A673 (cell line): ENCODE data around the gene CTF1. TPM values are rescaled to one million over a fixed set of nuclear protein-coding genes. Genes with fewer than 3 reads are reported as not detected.

ENCODE experiments used
- BruUV-seq: library from RNA; stranded (reverse); fragments of 400-500 nt; replicated peaks from 2 replicates; lab custom pipeline; 2021; lab: Mats Ljungman, UMichigan
- CTCF ChIA-PET: fragments of 300-600 bp; sonication (Branson Sonifier 250); formaldehyde crosslinking; loops from one replicate; lab custom pipeline; 2022; ENCODE audit warnings: antibody characterized with exemption; lab: Charles Lee
- POLR2A ChIA-PET: fragments of 300-600 bp; sonication (Branson Sonifier 250); formaldehyde crosslinking; loops from one replicate; lab custom pipeline; 2022; ENCODE audit warnings: antibody characterized with exemption; ENCODE audit not compliant: low non-redundant PET; lab: Charles Lee
- DNase-seq: peaks from one replicate; pipeline ENCODE4 v3.0.0-alpha.2; 2015; ENCODE audit warnings: low spot score
- H3K27ac ChIP-seq: fragments of 200-600 bp; sonication (generic); 2 replicates; pipeline ENCODE4 v1.5.1; 2016; ENCODE audit warnings: mixed run types, low read depth, mild to moderate bottlenecking, mixed read lengths, antibody characterized with exemption, low read length; ENCODE audit not compliant: poor library complexity, severe bottlenecking
- H3K27me3 ChIP-seq: fragments of 200-600 bp; sonication (generic); replicated peaks from 2 replicates; pipeline ENCODE4 v1.6.1; 2017; ENCODE audit warnings: mixed run types, low read depth, mild to moderate bottlenecking, mixed read lengths, antibody characterized with exemption, low read length; ENCODE audit not compliant: insufficient read depth, poor library complexity
- H3K36me3 ChIP-seq: fragments of 200-600 bp; sonication (generic); 2 replicates; pipeline ENCODE4 v1.6.1; 2016; ENCODE audit warnings: mixed run types, mild to moderate bottlenecking, mixed read lengths, antibody characterized with exemption, low read length; ENCODE audit not compliant: insufficient read depth, poor library complexity, severe bottlenecking
- H3K4me1 ChIP-seq: fragments of 200-600 bp; sonication (generic); 2 replicates; pipeline ENCODE4 v1.6.1; 2017; ENCODE audit warnings: mixed run types, mild to moderate bottlenecking, mixed read lengths, antibody characterized with exemption, low read length; ENCODE audit not compliant: insufficient read depth, poor library complexity, severe bottlenecking
- H3K4me3 ChIP-seq: fragments of 200-600 bp; sonication (generic); 2 replicates; pipeline ENCODE4 v1.5.1; 2016; ENCODE audit warnings: low read depth, mixed run types, mild to moderate bottlenecking, mixed read lengths, low read length; ENCODE audit not compliant: poor library complexity, severe bottlenecking
- H3K9me3 ChIP-seq: fragments of 200-600 bp; sonication (generic); 2 replicates; pipeline ENCODE4 v1.6.1; 2016; ENCODE audit warnings: mixed run types, low read depth, mild to moderate bottlenecking, mixed read lengths, antibody characterized with exemption, low read length; ENCODE audit not compliant: poor library complexity, severe bottlenecking
- EZH2 ChIP-seq: fragments of 200-600 bp; sonication (generic); IDR thresholded peaks from 2 replicates; pipeline ENCODE4 v1.6.1; 2017; ENCODE audit warnings: borderline replicate concordance, low read depth, mild to moderate bottlenecking, mixed read lengths, antibody characterized with exemption, low read length; ENCODE audit not compliant: poor library complexity, severe bottlenecking
- intact Hi-C: fragments of 100-400 bp; cut with micrococcal nuclease; formaldehyde crosslinking; loops from one replicate; pipeline ENCODE4 v1.10.0; 2022; ENCODE audit not compliant: unreplicated experiment
- total RNA-seq: library from RNA; stranded (reverse); gene quantifications from 2 replicates; pipeline ENCODE4 v1.2.3, GENCODE V29; 2021
- TF ChIP-seq, protein P1 (sequence below): fragments of 300-800, 200-600 bp; sonication (generic); conservative IDR thresholded peaks from 2 replicates; pipeline ENCODE4 v1.5.1; 2017; ENCODE audit warnings: low read depth, mild to moderate bottlenecking, antibody characterized with exemption, low read length, moderate library complexity, mixed read lengths

CTF1 gene
- total RNA-seq, 1 experiment from 2014 or later, result 1.4 TPM

DNA sequence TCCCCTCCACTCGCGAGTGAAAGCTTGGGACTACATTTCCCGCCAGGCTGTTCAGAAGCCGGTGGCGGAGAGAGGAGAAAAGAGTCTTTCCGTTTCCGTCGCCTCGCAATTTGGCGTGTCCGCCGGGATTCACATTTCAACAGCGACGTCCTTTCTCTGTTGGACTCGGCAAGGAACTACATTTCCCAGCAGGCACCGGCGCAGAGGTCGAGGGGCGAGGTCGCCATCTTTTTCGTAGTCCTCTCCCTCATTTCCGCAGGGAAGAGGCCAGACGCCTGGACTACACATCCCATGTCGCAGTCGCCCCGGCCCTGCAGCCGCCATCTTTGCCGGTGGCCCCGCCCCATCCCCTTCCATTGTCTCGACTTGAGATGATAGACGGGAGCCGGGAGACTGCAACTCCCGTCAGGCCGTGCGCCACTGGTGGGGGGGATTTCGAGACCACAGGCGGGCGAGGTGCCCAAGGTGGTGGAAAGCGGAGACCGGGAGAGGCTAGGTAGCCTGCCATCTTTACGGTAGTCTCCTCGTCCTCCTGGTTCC lies 26.1 kb downstream of the CTF1 start:
- TF ChIP-seq EZH2, result no peak
- ChIA-PET CTCF (interaction anchor here (0.7 kb wide), 1 partner anchor 78 kb away, joined by 3 read pairs; no protein-coding TSS in a partner anchor), POLR2A (no interaction called here)
- no peaks in the 10 kb centered on the region for H3K36me3 ChIP-seq
- peak overlapping the region; percentile 93 for H3K27ac ChIP-seq
- intact Hi-C loops, result loop anchor here (1.0 to 5.0 kb wide), 3 partner anchors 46 to 175 kb away; partner anchors contain the start of gene PHKG2
- peaks cover 10% of the 10 kb centered on the region for H3K4me1 ChIP-seq
- TSS peak; percentile 77 for BruUV-seq
- no peaks in the 10 kb centered on the region for H3K9me3 ChIP-seq
- H3K27me3 ChIP-seq, result no peaks in the 10 kb centered on the region
- peak; percentile 100 for DNase-seq
- peak overlapping the region; percentile 64 for H3K4me3 ChIP-seq

DNA sequence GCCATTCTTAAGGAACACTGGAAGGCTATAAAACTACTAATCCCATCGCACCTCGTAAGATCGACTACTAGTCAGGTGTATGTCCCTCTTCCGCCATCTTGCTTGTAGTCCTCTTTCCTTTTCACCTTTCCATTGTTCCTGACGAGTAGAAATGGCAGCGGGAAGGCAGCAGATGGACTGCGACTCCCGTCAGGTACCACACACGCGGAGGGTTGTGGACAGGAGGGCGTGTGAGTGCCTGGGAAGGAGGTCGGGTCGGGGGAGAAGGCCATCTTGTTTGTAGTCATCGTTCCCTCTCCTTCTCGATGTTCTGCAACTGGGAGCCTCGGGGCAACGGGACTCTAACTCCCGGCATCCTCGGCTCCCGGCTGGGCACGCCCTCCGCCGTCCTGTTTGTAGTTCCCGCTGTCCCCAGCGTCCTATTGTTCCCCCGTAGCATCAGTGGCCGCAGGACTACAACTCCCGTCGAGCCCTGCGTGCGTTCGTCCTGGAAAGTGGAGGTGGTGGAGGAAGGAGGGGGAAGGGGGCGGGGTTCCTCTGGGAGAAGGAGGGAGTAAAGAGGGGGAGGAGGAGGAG lies 26.6 kb downstream of the CTF1 start:
- peak; percentile 100 for DNase-seq
- Histone ChIP-seq H3K27me3 (no peaks in the 10 kb centered on the region), H3K27ac (peak overlapping the region; percentile 93), H3K4me1 (peaks cover 14% of the 10 kb centered on the region), H3K4me3 (peak overlapping the region; percentile 64), H3K36me3 (no peaks in the 10 kb centered on the region), H3K9me3 (no peaks in the 10 kb centered on the region)
- BruUV-seq, result no TSS peak
- ChIA-PET CTCF (interaction anchor here (0.6 kb wide), 1 partner anchor 233 kb away, joined by 9 read pairs; no protein-coding TSS in a partner anchor), POLR2A (interaction anchor here (0.7 kb wide), 1 partner anchor 362 kb away, joined by 9 read pairs; no protein-coding TSS in a partner anchor)
- TF ChIP-seq, protein P1, sequence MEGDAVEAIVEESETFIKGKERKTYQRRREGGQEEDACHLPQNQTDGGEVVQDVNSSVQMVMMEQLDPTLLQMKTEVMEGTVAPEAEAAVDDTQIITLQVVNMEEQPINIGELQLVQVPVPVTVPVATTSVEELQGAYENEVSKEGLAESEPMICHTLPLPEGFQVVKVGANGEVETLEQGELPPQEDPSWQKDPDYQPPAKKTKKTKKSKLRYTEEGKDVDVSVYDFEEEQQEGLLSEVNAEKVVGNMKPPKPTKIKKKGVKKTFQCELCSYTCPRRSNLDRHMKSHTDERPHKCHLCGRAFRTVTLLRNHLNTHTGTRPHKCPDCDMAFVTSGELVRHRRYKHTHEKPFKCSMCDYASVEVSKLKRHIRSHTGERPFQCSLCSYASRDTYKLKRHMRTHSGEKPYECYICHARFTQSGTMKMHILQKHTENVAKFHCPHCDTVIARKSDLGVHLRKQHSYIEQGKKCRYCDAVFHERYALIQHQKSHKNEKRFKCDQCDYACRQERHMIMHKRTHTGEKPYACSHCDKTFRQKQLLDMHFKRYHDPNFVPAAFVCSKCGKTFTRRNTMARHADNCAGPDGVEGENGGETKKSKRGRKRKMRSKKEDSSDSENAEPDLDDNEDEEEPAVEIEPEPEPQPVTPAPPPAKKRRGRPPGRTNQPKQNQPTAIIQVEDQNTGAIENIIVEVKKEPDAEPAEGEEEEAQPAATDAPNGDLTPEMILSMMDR, result no peak
- no peak for TF ChIP-seq EZH2
- intact Hi-C loops, result loop anchor here (1.0 to 5.0 kb wide), 3 partner anchors 47 to 176 kb away; partner anchors contain the start of gene PHKG2

DNA sequence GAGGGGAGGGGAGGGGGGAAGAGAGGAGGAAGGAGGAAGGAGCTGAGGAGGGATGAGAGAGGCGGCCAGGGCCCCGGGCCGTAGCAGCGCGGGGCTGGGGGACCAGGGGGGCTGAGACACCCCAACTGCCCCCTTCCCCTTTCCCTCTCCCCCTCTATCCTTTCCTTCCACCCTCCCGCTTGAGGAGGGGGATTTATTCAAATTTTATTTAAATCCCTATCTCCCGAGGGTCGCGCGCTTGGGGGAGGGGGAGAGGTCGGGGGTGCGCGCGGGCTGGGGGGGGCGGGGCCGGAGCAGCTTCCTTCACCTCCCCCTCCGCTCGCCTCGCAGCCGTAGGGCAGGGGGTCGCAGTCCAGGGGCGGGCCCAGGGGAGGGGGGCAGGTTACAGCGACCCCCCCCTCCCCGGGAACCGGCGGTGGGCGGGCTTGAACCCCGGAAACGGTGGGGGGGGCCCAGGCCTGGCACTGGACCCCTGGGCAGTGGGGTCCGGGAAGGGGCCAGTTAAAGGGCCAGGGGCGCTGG lies 27.2 kb downstream of the CTF1 start, which contains the start of gene FBXL19:
Gene FBXL19 (plus strand): TSS at position 19 of the 522 bp plus-strand sequence. CDS start 2,183 bp downstream, outside the sequence.
- Histone ChIP-seq H3K27me3 (no peaks in the 10 kb centered on the region), H3K36me3 (no peaks in the 10 kb centered on the region), H3K27ac (peak within 1 kb of the TSS; percentile 93), H3K9me3 (no peaks in the 10 kb centered on the region), H3K4me3 (peak within 1 kb of the TSS; percentile 64), H3K4me1 (peaks cover 14% of the 10 kb centered on the region)
- intact Hi-C loops, result loop anchor here (5.0 kb wide), 2 partner anchors 146 to 176 kb away; partner anchors contain the start of gene PHKG2
- TF ChIP-seq EZH2, result no peak
- TF ChIP-seq, protein P1, result no peak
- ChIA-PET POLR2A (interaction anchor here (0.7 kb wide), 1 partner anchor 362 kb away, joined by 9 read pairs; no protein-coding TSS in a partner anchor), CTCF (interaction anchor here (0.6 kb wide), 2 partner anchors 14 to 232 kb away, joined by 3 to 9 read pairs; no protein-coding TSS in a partner anchor)
- DNase-seq, result no peak
- no TSS peak for BruUV-seq
